Hepatic stellate cell (primary cell): ENCODE measurements around the gene CD79B.
"Not testable (repeated sequence)": the region's sequence is repeated elsewhere in the genome, so short reads cannot be mapped to it uniquely, and the experiment has no call there.

Experiments
- DNase-seq: peaks from one replicate; pipeline ENCODE4 v3.0.0; 2011; ENCODE audit warnings: low spot score

CD79B gene

GRCh38 chr17:63910096-63910495, 22.0 kb downstream of the CD79B start:
- no peak for DNase-seq

- DNase-seq = not testable (repeated sequence)
Observed at GRCh38 chr17:63909586-63909985, 22.5 kb downstream of the CD79B start.

DNA sequence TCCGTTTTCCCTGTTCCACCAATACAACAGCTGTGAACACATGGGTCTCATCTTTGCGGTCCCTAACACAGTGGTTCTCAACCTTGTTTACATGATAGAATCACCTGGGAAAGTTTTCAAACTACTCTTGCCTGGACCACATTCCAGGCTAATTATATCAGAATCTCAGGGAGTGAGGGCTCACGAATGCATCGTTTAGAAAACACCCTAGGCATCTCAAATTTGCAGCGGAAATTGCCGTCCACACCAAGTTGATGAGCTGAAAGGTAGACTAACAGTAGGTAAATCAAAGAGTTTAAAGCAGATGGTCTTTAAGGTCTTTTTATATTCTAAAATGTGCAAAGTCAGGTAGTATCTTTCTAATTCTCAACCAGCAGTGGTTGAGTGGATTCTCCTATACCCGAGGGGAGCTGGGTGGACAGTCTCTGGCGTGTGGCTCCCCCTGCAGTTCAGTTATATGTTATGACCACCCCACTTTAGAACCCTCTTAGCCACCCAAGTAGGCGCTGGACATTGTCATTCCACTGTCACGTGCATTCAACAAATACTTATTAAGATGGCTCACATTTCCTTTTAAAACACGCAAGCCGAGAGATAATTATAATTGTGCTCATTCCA, 24.9 kb downstream of the CD79B start:
- DNase-seq = not testable (repeated sequence)

- not testable (repeated sequence) for DNase-seq
Observed at GRCh38 chr17:63904796-63905195, 27.3 kb downstream of the CD79B start.

GRCh38 chr17:63903787-63904201, 28.3 kb downstream of the CD79B start:
- DNase-seq = not testable (repeated sequence)

DNA sequence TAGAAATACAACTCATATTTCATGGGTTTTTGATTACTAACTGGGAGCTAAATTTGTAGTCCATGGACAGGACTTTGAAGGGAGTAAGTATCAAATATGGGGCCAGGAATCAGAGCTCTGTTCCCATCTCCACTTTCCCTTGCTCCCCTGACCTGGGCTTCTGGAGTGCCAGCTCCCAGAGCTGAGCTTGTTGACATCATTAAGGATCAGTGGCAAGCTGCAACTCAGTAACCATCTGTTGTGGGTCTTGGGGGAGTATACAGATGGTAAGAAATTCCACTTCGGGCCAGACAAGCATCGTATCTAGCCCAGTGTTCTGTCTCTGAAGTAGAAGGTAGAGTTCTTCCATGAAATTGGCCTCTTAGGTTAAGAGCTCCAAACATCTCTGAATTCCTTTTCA, 30.2 kb downstream of the CD79B start:
- DNase-seq = not testable (repeated sequence)

GRCh38 chr17:63898899-63899798, 33.0 kb downstream of the CD79B start:
- DNase-seq = not testable (repeated sequence)

- not testable (repeated sequence) for DNase-seq
Observed at GRCh38 chr17:63896524-63897354, 35.4 kb downstream of the CD79B start, which contains the start of gene CSH1. CSH1 (minus strand) TSS chr17:63896574; CDS start chr17:63896511, 63 bp downstream.

GRCh38 chr17:63894821-63895220, 37.3 kb downstream of the CD79B start:
- DNase-seq = not testable (repeated sequence)

- not testable (repeated sequence) for DNase-seq
Observed at GRCh38 chr17:63894021-63894420, 38.1 kb downstream of the CD79B start.

GRCh38 chr17:63892316-63893037, 39.7 kb downstream of the CD79B start:
- not testable (repeated sequence) for DNase-seq

DNA sequence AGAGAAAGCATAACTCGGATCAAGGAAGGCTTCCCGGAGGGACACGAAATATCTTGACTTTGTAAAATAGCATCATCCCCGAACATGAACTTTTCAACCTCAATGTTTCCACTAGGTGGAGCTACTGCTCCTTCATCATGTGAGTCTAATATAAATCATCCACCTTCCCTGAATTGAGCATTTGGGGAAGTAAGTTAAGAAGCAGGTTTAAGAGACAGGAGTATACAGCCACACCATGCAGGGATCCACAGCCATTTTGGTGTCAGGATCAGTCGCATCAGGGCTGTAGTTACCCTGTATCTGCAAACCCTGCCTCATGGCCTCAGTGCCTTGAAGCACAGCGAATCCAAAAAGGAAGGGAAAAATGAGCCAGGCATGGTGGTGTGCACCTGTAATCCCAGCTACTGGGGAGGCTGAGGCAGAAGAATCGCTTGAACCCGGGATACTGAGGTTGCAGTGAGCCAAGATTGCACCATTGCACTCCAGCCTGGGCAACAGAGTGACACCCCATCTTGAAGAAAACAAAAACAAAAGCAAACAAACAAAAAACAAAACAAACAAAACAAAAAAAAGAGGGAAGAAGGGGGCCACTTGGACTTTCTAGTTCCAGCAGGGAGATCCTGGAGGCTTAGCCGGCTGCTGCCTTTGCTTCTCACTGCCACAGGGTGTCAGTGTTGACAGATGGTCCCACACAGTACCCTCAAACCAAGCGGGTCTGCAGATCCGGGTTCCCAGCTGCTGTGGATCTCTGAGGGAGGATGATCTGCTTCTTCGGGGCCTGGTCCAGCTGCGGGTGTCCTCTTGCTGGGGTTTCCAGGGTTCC, 42.9 kb downstream of the CD79B start:
- DNase-seq = not testable (repeated sequence)

GRCh38 chr17:63885119-63885518, 47.0 kb downstream of the CD79B start:
- DNase-seq = not testable (repeated sequence)

- DNase-seq = not testable (repeated sequence)
Observed at GRCh38 chr17:63882626-63883126, 49.5 kb downstream of the CD79B start.

DNA sequence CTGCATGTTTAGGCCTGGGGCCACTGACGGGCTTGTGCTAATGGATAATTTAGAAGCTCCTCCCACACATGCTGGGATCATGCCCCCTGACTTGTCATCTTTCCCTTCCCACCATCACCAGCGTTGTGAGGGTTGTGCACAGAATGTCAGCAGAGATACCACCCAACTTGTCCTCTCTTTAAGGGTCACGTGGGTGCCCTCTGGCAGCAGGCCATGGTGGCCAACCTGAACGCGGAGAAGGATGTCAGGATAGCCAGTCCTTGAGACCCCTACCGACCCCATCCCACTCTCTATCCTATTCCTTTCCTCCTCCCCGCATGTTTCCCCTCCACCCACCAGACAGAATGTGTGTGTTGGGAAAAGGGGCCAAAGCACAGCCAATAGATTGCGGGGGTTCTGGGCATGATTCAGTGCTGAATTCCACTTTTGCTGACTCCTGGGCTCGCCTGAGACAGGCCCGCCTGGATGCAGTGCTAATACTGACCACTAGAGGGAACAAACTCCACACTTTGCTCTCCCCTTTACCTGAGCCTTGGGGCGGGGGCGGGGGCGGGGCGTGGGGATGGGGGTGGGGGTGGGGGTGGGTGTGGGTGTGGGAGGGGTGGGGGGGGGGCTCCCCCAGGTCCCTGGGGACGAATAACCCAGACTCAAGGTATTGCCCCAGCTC, 50.1 kb downstream of the CD79B start, which contains the start of gene GH2:
TSS of gene GH2 (minus strand) at position 10 of the 667 bp plus-strand sequence. CDS start 143 bp downstream, outside the sequence.
- peak; percentile 72 for DNase-seq

DNA sequence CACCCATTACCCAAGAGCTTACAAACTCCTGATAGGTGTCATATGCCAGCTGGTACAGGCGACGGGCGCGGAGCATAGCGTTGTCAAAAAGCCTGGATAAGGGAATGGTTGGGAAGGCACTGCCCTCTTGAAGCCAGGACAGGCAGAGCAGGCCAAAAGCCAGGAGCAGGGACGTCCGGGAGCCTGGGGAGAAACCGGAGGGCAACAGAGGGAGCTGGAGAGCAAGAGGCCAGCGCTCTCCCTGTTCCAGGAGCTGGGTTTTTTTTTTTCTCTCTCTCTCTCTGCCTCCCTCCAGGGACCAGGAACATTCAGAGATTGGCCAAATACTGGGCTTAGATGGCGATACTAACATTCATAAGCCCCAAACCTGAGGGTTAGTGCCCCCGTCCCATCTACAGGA, 50.8 kb downstream of the CD79B start:
- not testable (repeated sequence) for DNase-seq

GRCh38 chr17:63880706-63881105, 51.4 kb downstream of the CD79B start:
- DNase-seq = no peak
